ENCODE data around the gene SLC44A4.
"Not testable (repeated sequence)": the region's sequence is repeated elsewhere in the genome, so short reads cannot be mapped to it uniquely, and the experiment has no call there.

The SLC44A4 gene

GRCh38 chr6:31878726-31879125, at the start of gene SLC44A4:
Gene SLC44A4 (minus strand): TSS chr6:31878997. CDS start chr6:31878980, 17 bp downstream.
- ATAC-seq = no peak

- ATAC-seq = no peak
Measured at GRCh38 chr6:31928672-31928939, 49.8 kb upstream of the SLC44A4 start.

GRCh38 chr6:31927863-31928671, 49.3 kb upstream of the SLC44A4 start:
- ATAC-seq = no peak

GRCh38 chr6:31927242-31927862, 48.6 kb upstream of the SLC44A4 start, which contains the start of gene C2:
Gene C2 (plus strand): TSS chr6:31927717. CDS start chr6:31927753, 36 bp downstream.
- no peak for ATAC-seq

GRCh38 chr6:31922942-31923341, 44.1 kb upstream of the SLC44A4 start:
- ATAC-seq = no peak

GRCh38 chr6:31920811-31921210, 42.0 kb upstream of the SLC44A4 start:
- ATAC-seq = no peak

GRCh38 chr6:31919624-31920303, 41.0 kb upstream of the SLC44A4 start:
- ATAC-seq = no peak

GRCh38 chr6:31918069-31918720, 39.4 kb upstream of the SLC44A4 start:
- no peak for ATAC-seq

GRCh38 chr6:31915756-31916155, 37.0 kb upstream of the SLC44A4 start:
- ATAC-seq = no peak

GRCh38 chr6:31915351-31915750, 36.6 kb upstream of the SLC44A4 start:
- ATAC-seq = no peak

GRCh38 chr6:31911826-31912585, 33.2 kb upstream of the SLC44A4 start:
- no peak for ATAC-seq

GRCh38 chr6:31909298-31909697, 30.5 kb upstream of the SLC44A4 start:
- not testable (repeated sequence) for ATAC-seq

GRCh38 chr6:31908791-31909190, 30.0 kb upstream of the SLC44A4 start:
- ATAC-seq = peak; percentile 25 to 31

- not testable (repeated sequence) for ATAC-seq
Measured at GRCh38 chr6:31908255-31908654, 29.5 kb upstream of the SLC44A4 start.

GRCh38 chr6:31907158-31907813, 28.5 kb upstream of the SLC44A4 start:
- no peak for ATAC-seq

GRCh38 chr6:31906727-31907126, 27.9 kb upstream of the SLC44A4 start:
- not testable (repeated sequence) for ATAC-seq

- ATAC-seq = no peak
Measured at GRCh38 chr6:31906122-31906521, 27.3 kb upstream of the SLC44A4 start.

GRCh38 chr6:31905041-31905440, 26.2 kb upstream of the SLC44A4 start:
- no peak for ATAC-seq

GRCh38 chr6:31903957-31904356, 25.2 kb upstream of the SLC44A4 start:
- no peak for ATAC-seq

- ATAC-seq = peak; percentile 64 to 69
Measured at GRCh38 chr6:31901953-31902643, 23.3 kb upstream of the SLC44A4 start, which contains the start of gene ZBTB12. Gene ZBTB12 (minus strand): TSS chr6:31902086. CDS start chr6:31901305, 781 bp downstream.

- ATAC-seq = peak; percentile 10 to 16
Measured at GRCh38 chr6:31901415-31901952, 22.7 kb upstream of the SLC44A4 start.

Measured in activated CD4-positive, CD25-positive, alpha-beta regulatory T cell treated with anti-CD3 and anti-CD28 coated beads, Interleukin-2, amount 50 U/mL, for 24 hours (primary cell).